ENCODE measurements around the gene ZNF362.
"Not testable (repeated sequence)": the region's sequence is repeated elsewhere in the genome, so short reads cannot be mapped to it uniquely, and the experiment has no call there.

Gene ZNF362

DNA sequence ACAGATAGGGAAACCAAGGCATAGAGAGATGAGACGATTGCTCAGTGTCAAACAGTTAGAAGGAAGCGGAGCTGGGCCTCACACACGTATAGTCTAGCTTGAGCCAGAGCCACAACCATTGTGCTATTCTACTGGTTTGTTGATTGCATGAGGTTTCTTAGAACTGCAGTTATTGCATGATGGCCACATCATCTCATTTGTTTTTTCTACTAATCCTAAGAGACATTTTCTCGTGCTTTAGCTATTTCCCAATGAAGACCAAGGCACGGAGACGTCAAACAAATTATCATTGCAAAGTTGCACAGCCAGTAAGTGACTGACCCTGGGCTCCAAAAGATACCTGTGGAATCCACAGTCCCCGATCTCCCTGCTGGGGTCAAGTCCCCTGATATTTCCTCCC lies 25.1 kb upstream of the ZNF362 start:
- DNase-seq = no peak
- H3K27ac ChIP-seq (ENCODE audit: insufficient read depth, low read length, poor library complexity, severe bottlenecking) = no peak overlapping the region
- H3K36me3 ChIP-seq (ENCODE audit: control insufficient read depth, insufficient read depth, low read length) = no peaks in the 10 kb centered on the region
- H3K4me1 ChIP-seq (ENCODE audit: control insufficient read depth, insufficient read depth, low read length, poor library complexity, severe bottlenecking) = no peaks in the 10 kb centered on the region
- H3K4me3 ChIP-seq (ENCODE audit: insufficient read depth, low read depth, low read length, poor library complexity, severe bottlenecking) = no peak overlapping the region
- H3K27me3 ChIP-seq (replicated peaks; ENCODE audit: control insufficient read depth, insufficient read depth, low read length, poor library complexity, severe bottlenecking) = no peaks in the 10 kb centered on the region
- no peaks in the 10 kb centered on the region for H3K9me3 ChIP-seq (ENCODE audit: control insufficient read depth, low read length)

DNA sequence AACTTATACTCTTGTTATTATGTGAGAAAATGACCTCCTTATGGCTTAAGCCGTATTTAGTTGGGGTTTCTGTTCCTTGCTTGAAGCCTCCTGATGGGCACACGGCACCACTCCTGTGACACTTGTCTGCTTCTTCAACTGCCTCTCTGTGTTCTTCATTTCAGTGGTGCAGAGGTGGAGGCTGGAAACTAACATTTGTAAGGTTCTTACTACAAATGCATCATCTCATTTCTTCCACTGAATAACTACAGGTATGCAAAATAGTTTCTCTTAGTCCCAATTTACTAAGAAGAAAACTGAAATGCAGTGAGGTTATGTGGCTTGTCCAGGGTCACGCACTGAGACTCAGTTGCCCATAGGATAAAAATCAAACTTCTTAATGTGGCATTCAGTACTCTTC lies 23.6 kb upstream of the ZNF362 start:
- H3K36me3 ChIP-seq (ENCODE audit: control insufficient read depth, insufficient read depth, low read length) = no peaks in the 10 kb centered on the region
- no peak overlapping the region for H3K27ac ChIP-seq (ENCODE audit: insufficient read depth, low read length, poor library complexity, severe bottlenecking)
- H3K4me3 ChIP-seq (ENCODE audit: insufficient read depth, low read depth, low read length, poor library complexity, severe bottlenecking) = no peak overlapping the region
- H3K9me3 ChIP-seq (ENCODE audit: control insufficient read depth, low read length) = no peaks in the 10 kb centered on the region
- no peaks in the 10 kb centered on the region for H3K27me3 ChIP-seq (replicated peaks; ENCODE audit: control insufficient read depth, insufficient read depth, low read length, poor library complexity, severe bottlenecking)
- DNase-seq = no peak
- no peaks in the 10 kb centered on the region for H3K4me1 ChIP-seq (ENCODE audit: control insufficient read depth, insufficient read depth, low read length, poor library complexity, severe bottlenecking)

DNA sequence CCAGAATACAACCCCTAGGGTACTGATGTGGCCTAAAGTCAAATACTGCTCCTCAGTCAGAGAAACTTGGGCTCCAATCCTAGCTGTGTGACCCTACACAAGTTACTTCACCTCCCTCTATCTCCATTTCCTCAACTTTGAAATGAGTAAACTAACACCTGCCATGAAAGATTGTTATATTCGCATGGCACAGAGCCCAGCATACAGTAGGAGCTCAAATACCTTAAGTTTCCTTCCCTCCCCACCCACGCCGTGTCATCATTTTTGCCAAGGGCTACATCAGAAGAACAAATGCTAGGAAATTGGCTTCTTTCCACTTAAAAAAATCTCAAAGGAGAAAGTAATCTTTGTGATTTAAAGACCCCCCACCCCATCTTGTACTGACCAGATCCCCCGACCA lies 22.2 kb upstream of the ZNF362 start:
- no peak for DNase-seq
- Histone ChIP-seq H3K4me3 (ENCODE audit: insufficient read depth, low read depth, low read length, poor library complexity, severe bottlenecking) (no peak overlapping the region), H3K4me1 (ENCODE audit: control insufficient read depth, insufficient read depth, low read length, poor library complexity, severe bottlenecking) (no peaks in the 10 kb centered on the region), H3K27ac (ENCODE audit: insufficient read depth, low read length, poor library complexity, severe bottlenecking) (no peak overlapping the region), H3K27me3 (replicated peaks; ENCODE audit: control insufficient read depth, insufficient read depth, low read length, poor library complexity, severe bottlenecking) (no peaks in the 10 kb centered on the region), H3K36me3 (ENCODE audit: control insufficient read depth, insufficient read depth, low read length) (no peaks in the 10 kb centered on the region), H3K9me3 (ENCODE audit: control insufficient read depth, low read length) (no peaks in the 10 kb centered on the region)

- no peak overlapping the region for H3K27ac ChIP-seq (ENCODE audit: insufficient read depth, low read length, poor library complexity, severe bottlenecking)
Observed at GRCh38 chr1:33234588-33234990, 21.7 kb upstream of the ZNF362 start.

GRCh38 chr1:33235521-33235920 lies 20.8 kb upstream of the ZNF362 start:
- Histone ChIP-seq H3K27ac (ENCODE audit: insufficient read depth, low read length, poor library complexity, severe bottlenecking) (no peak overlapping the region), H3K4me3 (ENCODE audit: insufficient read depth, low read depth, low read length, poor library complexity, severe bottlenecking) (no peak overlapping the region), H3K9me3 (ENCODE audit: control insufficient read depth, low read length) (no peaks in the 10 kb centered on the region), H3K36me3 (ENCODE audit: control insufficient read depth, insufficient read depth, low read length) (no peaks in the 10 kb centered on the region), H3K27me3 (replicated peaks; ENCODE audit: control insufficient read depth, insufficient read depth, low read length, poor library complexity, severe bottlenecking) (no peaks in the 10 kb centered on the region), H3K4me1 (ENCODE audit: control insufficient read depth, insufficient read depth, low read length, poor library complexity, severe bottlenecking) (no peaks in the 10 kb centered on the region)
- no peak for DNase-seq

More at GRCh38 chr1:33234588-33234990, 21.7 kb upstream of the ZNF362 start:
- Histone ChIP-seq H3K27me3 (replicated peaks; ENCODE audit: control insufficient read depth, insufficient read depth, low read length, poor library complexity, severe bottlenecking) (no peaks in the 10 kb centered on the region), H3K4me3 (ENCODE audit: insufficient read depth, low read depth, low read length, poor library complexity, severe bottlenecking) (no peak overlapping the region), H3K4me1 (ENCODE audit: control insufficient read depth, insufficient read depth, low read length, poor library complexity, severe bottlenecking) (no peaks in the 10 kb centered on the region), H3K36me3 (ENCODE audit: control insufficient read depth, insufficient read depth, low read length) (no peaks in the 10 kb centered on the region), H3K9me3 (ENCODE audit: control insufficient read depth, low read length) (no peaks in the 10 kb centered on the region)
- DNase-seq = no peak

DNA sequence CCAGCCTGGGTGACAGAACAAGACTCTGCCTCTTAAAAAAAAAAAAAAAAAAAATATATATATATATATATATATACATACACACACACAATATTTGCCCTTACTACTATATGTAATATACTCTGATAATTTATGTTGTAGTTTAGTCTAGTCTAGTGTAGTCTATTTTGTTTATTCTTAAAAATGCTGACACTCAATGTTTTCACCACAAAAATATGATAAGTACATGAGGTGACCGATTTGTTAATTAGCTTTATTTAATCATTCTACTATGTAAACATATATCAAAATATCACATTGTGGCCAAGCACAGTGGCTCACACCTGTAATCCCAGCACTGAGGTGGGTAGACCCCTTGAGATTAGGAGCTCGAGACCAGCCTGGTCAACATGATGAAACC lies 19.8 kb upstream of the ZNF362 start:
- no peak for DNase-seq
- H3K36me3 ChIP-seq (ENCODE audit: control insufficient read depth, insufficient read depth, low read length) = no peaks in the 10 kb centered on the region

DNA sequence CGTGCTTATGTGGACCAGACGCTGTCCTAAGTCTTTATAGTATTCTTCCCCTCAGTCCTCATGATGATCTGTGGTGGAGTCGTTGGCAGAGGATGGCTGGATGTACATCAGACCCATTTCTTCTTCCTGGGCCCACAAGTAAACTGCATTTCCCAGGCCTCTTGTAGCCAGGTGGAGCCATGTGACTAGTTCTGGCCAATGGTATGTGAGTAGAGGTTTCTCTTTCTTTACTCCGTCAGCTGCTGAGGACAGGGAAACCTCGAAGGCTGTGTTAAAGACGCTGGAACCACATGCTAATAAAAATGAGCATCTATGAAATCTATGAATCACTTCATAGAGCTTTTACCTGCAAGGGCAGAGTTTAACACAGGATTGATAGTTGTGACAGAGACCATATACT lies 18.7 kb upstream of the ZNF362 start:
- DNase-seq = no peak
- Histone ChIP-seq H3K36me3 (ENCODE audit: control insufficient read depth, insufficient read depth, low read length) (no peaks in the 10 kb centered on the region), H3K4me3 (ENCODE audit: insufficient read depth, low read depth, low read length, poor library complexity, severe bottlenecking) (no peak overlapping the region), H3K27ac (ENCODE audit: insufficient read depth, low read length, poor library complexity, severe bottlenecking) (no peak overlapping the region), H3K9me3 (ENCODE audit: control insufficient read depth, low read length) (no peaks in the 10 kb centered on the region), H3K27me3 (replicated peaks; ENCODE audit: control insufficient read depth, insufficient read depth, low read length, poor library complexity, severe bottlenecking) (no peaks in the 10 kb centered on the region), H3K4me1 (ENCODE audit: control insufficient read depth, insufficient read depth, low read length, poor library complexity, severe bottlenecking) (no peaks in the 10 kb centered on the region)

More for the DNA sequence above, 19.8 kb upstream of the ZNF362 start:
- no peaks in the 10 kb centered on the region for H3K27me3 ChIP-seq (replicated peaks; ENCODE audit: control insufficient read depth, insufficient read depth, low read length, poor library complexity, severe bottlenecking)
- H3K4me1 ChIP-seq (ENCODE audit: control insufficient read depth, insufficient read depth, low read length, poor library complexity, severe bottlenecking) = no peaks in the 10 kb centered on the region
- H3K9me3 ChIP-seq (ENCODE audit: control insufficient read depth, low read length) = no peaks in the 10 kb centered on the region
- H3K27ac ChIP-seq (ENCODE audit: insufficient read depth, low read length, poor library complexity, severe bottlenecking) = no peak overlapping the region
- no peak overlapping the region for H3K4me3 ChIP-seq (ENCODE audit: insufficient read depth, low read depth, low read length, poor library complexity, severe bottlenecking)

DNA sequence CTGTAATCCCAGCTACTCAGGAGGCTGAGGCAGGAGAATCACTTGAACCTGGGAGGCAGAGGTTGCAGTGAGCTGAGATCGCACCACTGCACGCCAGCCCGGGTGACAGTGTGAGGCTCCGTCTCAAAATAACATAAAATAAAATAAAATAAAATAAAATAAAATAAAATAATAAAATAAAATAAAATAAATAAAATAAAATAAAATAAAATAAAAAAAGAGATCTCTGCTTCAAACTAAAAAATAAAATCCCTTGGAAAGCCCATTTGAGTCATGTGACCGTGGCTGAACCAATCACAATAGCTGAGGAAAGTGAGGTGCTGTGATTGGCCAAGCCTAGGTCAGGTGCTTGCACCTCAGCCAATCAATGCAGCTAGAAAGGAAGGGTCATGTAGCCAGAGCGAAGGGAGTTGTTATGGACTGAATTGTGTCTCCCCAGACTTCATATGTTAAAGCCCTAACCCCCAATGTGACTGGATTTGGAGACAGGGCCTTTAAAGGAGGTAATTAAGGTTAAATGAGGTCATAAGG lies 18.0 kb upstream of the ZNF362 start:
- H3K4me1 ChIP-seq (ENCODE audit: control insufficient read depth, insufficient read depth, low read length, poor library complexity, severe bottlenecking); H3K36me3 ChIP-seq (ENCODE audit: control insufficient read depth, insufficient read depth, low read length); H3K9me3 ChIP-seq (ENCODE audit: control insufficient read depth, low read length); H3K27me3 ChIP-seq (replicated peaks; ENCODE audit: control insufficient read depth, insufficient read depth, low read length, poor library complexity, severe bottlenecking); DNase-seq; H3K27ac ChIP-seq (ENCODE audit: insufficient read depth, low read length, poor library complexity, severe bottlenecking); H3K4me3 ChIP-seq (ENCODE audit: insufficient read depth, low read depth, low read length, poor library complexity, severe bottlenecking): not testable (repeated sequence)

GRCh38 chr1:33239410-33239809 lies 16.9 kb upstream of the ZNF362 start:
- not testable (repeated sequence) for H3K4me1 ChIP-seq (ENCODE audit: control insufficient read depth, insufficient read depth, low read length, poor library complexity, severe bottlenecking); H3K36me3 ChIP-seq (ENCODE audit: control insufficient read depth, insufficient read depth, low read length); H3K9me3 ChIP-seq (ENCODE audit: control insufficient read depth, low read length); H3K27ac ChIP-seq (ENCODE audit: insufficient read depth, low read length, poor library complexity, severe bottlenecking); H3K4me3 ChIP-seq (ENCODE audit: insufficient read depth, low read depth, low read length, poor library complexity, severe bottlenecking); H3K27me3 ChIP-seq (replicated peaks; ENCODE audit: control insufficient read depth, insufficient read depth, low read length, poor library complexity, severe bottlenecking); DNase-seq

DNA sequence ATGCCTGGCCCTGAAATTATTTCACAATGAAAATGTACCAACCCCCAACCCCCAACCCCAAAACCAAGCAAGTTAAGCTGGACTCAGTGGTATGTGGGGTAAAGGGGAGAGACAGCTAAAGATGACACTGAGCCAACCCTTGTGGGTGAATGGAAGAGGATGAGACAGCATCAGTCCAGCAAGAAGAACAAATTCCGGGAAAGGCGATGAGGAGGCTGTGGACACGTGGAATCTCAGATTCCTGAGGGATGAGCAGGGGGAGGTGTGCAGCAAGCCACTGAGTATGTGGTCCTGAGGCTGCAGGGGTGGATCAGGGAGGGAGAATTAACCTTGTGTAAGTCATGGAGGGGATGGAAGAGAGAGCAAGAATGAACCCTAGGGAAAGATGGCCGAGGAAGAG lies 14.4 kb upstream of the ZNF362 start:
- Histone ChIP-seq H3K27me3 (replicated peaks; ENCODE audit: control insufficient read depth, insufficient read depth, low read length, poor library complexity, severe bottlenecking) (no peaks in the 10 kb centered on the region), H3K4me3 (ENCODE audit: insufficient read depth, low read depth, low read length, poor library complexity, severe bottlenecking) (no peak overlapping the region), H3K4me1 (ENCODE audit: control insufficient read depth, insufficient read depth, low read length, poor library complexity, severe bottlenecking) (no peaks in the 10 kb centered on the region), H3K9me3 (ENCODE audit: control insufficient read depth, low read length) (no peaks in the 10 kb centered on the region), H3K27ac (ENCODE audit: insufficient read depth, low read length, poor library complexity, severe bottlenecking) (no peak overlapping the region), H3K36me3 (ENCODE audit: control insufficient read depth, insufficient read depth, low read length) (no peaks in the 10 kb centered on the region)
- no peak for DNase-seq

DNA sequence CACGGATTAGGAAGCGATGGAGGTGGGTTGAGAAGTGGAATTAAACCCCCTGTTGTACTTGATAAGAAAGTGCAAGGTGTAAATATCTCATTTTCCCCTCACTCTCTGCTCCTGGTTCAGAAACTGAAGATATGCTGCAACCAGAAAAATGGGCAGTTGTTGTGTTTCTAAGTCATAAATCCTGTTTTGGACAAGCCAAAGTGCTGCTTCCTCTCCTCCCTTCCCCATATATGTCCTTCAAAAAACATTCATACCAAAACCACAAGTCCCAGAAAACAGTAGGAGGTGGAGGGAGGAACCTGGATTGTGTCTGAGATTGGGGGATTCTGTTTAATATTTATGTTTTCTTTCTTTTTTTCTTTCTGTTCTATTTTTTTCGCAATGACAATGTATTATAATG lies 13.6 kb upstream of the ZNF362 start:
- Histone ChIP-seq H3K27me3 (replicated peaks; ENCODE audit: control insufficient read depth, insufficient read depth, low read length, poor library complexity, severe bottlenecking) (no peaks in the 10 kb centered on the region), H3K4me3 (ENCODE audit: insufficient read depth, low read depth, low read length, poor library complexity, severe bottlenecking) (no peak overlapping the region), H3K9me3 (ENCODE audit: control insufficient read depth, low read length) (no peaks in the 10 kb centered on the region), H3K36me3 (ENCODE audit: control insufficient read depth, insufficient read depth, low read length) (no peaks in the 10 kb centered on the region), H3K4me1 (ENCODE audit: control insufficient read depth, insufficient read depth, low read length, poor library complexity, severe bottlenecking) (no peaks in the 10 kb centered on the region), H3K27ac (ENCODE audit: insufficient read depth, low read length, poor library complexity, severe bottlenecking) (no peak overlapping the region)
- no peak for DNase-seq
